GM12892 (cell line): ENCODE data around the gene PPP4R2. TPM values are rescaled to one million over a fixed set of nuclear protein-coding genes. Genes with fewer than 3 reads are reported as not detected.

Experiments
- DNase-seq: peaks from one replicate; pipeline ENCODE4 v3.0.0; 2011; ENCODE audit not compliant: insufficient read length
- FAIRE-seq: peaks from 2 replicates; lab custom pipeline; 2011; peaks lifted over from hg19 to GRCh38; lab: Jason Lieb, UNC
- POLR2A ChIP-seq: IDR thresholded peaks from 2 replicates; pipeline ENCODE4 v1.6.1; 2011; ENCODE audit warnings: low read depth, low read length, control low read depth
- POLR2AphosphoS5 ChIP-seq: IDR thresholded peaks from 2 replicates; pipeline ENCODE4 v1.6.1; 2011; ENCODE audit warnings: low read depth, low read length, control low read depth
- TAF1 ChIP-seq: IDR thresholded peaks from 2 replicates; pipeline ENCODE4 v1.6.1; 2011; ENCODE audit warnings: low read depth, mild to moderate bottlenecking, control low read depth, low read length, borderline replicate concordance
- polyA plus RNA-seq: library from polyadenylated mRNA; unstranded; fragments of >200 nt; gene quantifications from one replicate; pipeline ENCODE4 v1.2.1, GENCODE V29; 2012; ENCODE audit warnings: missing spikeins, inconsistent platforms; ENCODE audit not compliant: missing spikeins

Gene PPP4R2
- polyA plus RNA-seq, result 38.4 TPM

DNA sequence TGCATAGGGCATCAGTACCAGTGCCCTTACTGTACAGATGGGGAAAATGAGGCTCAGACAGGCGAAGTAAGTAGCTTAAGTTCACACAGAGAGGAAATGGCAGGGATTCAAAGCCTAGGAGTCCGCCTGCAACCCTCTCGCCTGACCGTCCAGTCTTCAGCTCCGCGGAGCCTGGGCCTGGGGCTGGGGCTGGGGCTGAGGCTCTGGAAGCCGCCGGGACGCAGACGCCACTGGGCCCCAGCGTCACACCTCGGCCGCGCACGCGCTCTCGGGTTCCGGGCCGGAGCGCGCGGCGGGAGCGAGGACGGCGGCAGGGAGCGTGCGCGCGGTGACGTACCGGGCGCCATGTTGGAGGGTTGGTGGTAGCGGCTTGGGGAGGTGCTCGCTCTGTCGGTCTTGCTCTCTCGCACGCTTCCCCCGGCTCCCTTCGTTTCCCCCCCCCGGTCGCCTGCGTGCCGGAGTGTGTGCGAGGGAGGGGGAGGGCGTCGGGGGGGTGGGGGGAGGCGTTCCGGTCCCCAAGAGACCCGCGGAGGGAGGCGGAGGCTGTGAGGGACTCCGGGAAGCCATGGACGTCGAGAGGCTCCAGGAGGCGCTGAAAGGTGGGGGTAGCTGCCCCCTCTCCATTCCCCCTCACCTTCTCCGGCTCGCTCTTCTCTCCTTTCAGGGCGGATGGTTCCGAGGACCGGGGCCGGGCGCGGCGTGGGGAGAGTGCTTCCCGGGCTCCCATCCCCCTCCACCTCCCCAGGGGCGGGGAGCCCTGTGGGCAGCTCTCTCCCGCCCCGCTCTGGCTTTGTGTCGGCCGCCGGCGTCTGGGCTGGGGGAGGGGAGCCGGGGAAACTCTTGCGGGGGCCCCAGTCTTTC lies at the start of gene PPP4R2:
Gene PPP4R2 (plus strand): TSS at position 339 of the 861 bp plus-strand sequence. CDS start 227 bp downstream, at position 566.
- FAIRE-seq (peak; percentile 96), DNase-seq (peak; percentile 76)
- TF ChIP-seq TAF1 (0 out of 2 replicates have a peak, but pooled peaks have one; percentile 11), POLR2A (peak; percentile 94), POLR2AphosphoS5 (peak; percentile 92)

DNA sequence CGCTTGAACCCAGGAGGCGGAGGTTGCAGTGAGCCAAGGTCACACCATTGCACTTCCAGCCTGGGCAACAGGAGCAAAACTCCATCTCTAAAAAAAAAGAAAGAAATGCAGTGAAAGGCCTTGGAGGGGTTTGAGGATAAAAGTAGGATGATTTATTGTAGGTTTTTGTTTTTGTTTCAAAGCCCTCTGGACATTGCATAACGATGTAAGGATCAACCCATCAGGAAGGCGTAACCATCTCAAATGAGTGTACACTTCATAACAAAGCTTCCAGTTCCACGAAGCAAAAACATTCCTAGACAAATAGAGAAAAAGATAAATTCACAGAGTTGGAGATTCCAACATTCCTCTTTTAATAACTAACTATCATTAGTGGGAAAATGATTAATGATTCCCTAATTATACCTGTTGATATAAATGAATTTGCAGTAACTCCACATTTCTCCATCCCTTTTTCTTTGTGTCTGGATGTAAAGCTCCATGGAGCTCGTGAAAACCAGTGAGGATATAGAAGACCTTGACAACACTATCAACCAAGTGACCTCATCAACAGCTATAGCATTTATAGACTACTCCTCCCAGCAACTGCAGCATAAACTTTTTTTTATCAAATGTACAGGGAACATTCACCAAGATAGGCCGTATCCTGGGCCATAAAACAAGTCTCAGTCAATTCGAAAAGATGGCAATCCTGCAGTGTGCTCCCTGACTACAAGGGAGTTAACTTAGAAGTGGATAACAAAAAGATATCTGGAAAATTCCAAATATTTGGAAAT lies 48.7 kb upstream of the PPP4R2 start:
- TF ChIP-seq TAF1, result no peak
- no peak for TF ChIP-seq POLR2A
- no peak for TF ChIP-seq POLR2AphosphoS5
- FAIRE-seq (no peak), DNase-seq (no peak)

DNA sequence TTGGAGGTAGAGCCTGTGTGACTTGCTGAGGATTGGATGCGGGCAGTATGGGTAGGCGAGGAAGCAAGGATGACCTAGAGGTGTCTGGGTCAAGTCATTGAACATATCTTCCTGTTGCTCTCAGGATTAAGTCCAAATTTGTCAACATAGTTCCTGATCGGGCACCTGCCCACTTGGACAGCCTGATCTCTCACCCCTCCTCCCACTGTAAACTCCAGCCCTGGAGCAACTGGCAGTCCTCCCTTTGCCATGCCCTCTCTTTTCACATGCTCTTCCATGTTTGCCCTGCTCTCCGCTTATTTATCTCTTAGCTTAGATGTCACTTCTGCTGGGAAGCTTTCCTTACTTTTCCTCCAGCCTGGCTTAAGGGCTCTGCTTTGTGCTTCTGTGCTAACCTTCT lies 47.6 kb upstream of the PPP4R2 start:
- TF ChIP-seq POLR2A, result no peak
- TF ChIP-seq POLR2AphosphoS5, result no peak
- TF ChIP-seq TAF1, result no peak
- DNase-seq (no peak), FAIRE-seq (no peak)

DNA sequence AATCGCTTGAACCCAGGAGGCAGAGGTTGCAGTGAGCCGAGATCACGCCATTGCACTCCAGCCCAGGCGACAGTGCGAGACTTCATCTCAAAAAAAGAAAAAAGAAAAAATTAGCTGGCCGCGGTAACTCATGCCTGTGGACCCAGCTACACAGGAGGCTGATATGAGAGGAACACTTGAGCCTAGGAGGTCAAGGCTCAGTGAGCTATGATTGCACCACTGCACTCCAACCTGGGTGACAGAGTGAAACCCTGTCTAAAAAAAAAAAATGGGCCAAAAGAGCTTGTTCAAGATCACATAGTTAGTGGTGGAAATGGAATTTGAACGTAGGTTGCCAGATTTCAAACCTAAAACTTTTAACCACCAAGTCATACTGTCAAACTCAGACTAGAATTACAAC lies 46.2 kb upstream of the PPP4R2 start:
- no peak for TF ChIP-seq POLR2A
- TF ChIP-seq POLR2AphosphoS5, result no peak
- no peak for TF ChIP-seq TAF1
- DNase-seq (no peak), FAIRE-seq (no peak)

DNA sequence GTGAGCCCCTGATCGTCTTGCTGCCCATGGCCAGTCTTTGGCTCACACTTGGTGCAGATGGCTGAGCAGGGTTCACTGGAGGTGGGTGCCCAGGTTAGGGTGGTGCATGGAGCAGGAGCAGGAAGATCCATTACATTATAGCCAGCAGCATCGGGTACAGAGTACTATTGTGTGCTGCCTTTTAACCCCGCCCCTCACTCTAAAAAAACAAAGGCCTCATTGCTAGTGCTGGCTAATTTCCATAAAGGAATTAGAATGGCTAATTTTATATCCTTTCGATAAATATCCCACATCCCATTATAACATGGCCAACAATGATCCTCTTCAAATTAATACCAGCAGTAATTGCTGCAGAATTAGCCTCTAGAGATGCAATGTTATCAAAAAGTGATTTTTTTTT lies 45.8 kb upstream of the PPP4R2 start:
- TF ChIP-seq POLR2AphosphoS5 (no peak), TAF1 (no peak), POLR2A (no peak)
- DNase-seq (no peak), FAIRE-seq (no peak)

- FAIRE-seq (no peak), DNase-seq (no peak)
- TF ChIP-seq POLR2AphosphoS5 (no peak), TAF1 (no peak), POLR2A (no peak)
Measured at GRCh38 chr3:72951259-72951722, 45.3 kb upstream of the PPP4R2 start.

- TF ChIP-seq POLR2A, result no peak
- FAIRE-seq (no peak), DNase-seq (no peak)
Measured at GRCh38 chr3:72953325-72953956, 43.2 kb upstream of the PPP4R2 start.

GRCh38 chr3:72957297-72957696 lies 39.3 kb upstream of the PPP4R2 start:
- no peak for DNase-seq
- TF ChIP-seq POLR2A (no peak), POLR2AphosphoS5 (no peak)
- FAIRE-seq, result no peak

- TF ChIP-seq TAF1, result no peak
- TF ChIP-seq POLR2AphosphoS5, result no peak
- no peak for TF ChIP-seq POLR2A
- FAIRE-seq, result no peak
- DNase-seq, result no peak
Measured at GRCh38 chr3:72959336-72959735, 37.3 kb upstream of the PPP4R2 start.

DNA sequence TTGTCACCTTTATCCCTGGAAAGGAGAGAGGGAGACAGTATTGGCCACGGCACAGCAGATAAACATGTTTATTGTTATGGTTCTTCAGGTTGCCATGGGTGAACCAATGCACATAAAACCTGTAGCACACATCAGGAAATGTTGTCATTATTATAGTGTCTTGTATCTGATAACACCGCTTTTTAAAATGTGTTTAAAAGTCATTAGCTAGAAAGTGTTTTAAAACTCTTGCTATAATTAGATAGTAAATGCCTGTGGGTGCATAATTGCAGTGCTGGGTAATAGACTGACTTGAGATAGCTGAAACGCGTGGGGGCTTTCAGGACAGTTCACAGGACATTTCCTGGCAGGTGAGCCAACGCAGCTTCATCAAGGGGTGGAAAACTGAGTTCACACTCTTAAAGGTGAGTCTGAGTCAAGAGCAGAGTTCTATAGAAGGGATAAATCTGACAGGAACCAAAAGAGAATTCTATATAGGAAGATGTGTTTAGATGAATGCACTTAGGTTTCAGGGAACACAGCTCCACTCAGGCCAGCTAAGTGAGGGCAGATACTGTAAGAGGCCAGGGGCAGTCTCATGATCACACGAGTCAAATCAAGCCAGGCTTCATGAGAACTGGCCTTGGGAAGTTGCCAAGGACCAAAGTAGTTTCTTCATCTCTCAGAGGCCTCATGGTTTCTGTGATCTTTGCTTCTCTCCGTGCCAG lies 35.6 kb upstream of the PPP4R2 start:
- DNase-seq, result no peak

DNA sequence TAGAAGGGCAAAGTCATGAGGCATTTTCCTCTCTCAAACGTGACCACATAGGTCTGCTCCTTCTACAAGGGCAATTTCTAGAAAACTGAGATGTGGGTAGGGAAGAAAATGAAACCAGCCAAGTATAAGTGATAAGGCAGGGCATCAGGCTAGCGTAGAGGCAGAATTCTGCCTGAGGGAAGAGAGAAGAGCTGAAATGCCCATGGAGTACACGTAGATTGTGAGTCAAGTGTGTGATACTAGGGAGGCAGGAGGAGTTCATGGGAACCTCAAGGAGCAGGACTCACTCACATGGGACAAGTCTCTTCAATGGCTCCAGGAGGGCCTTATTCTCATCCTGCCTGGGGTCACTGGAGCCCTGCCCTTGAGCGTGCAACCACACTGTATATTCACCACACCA lies 34.9 kb upstream of the PPP4R2 start:
- TF ChIP-seq POLR2AphosphoS5, result no peak
- no peak for TF ChIP-seq TAF1
- FAIRE-seq, result no peak
- DNase-seq, result no peak

More for the DNA sequence above, 35.6 kb upstream of the PPP4R2 start:
- no peak for FAIRE-seq
- no peak for TF ChIP-seq POLR2A
- no peak for TF ChIP-seq POLR2AphosphoS5
- no peak for TF ChIP-seq TAF1

- FAIRE-seq (no peak), DNase-seq (no peak)
- TF ChIP-seq POLR2AphosphoS5 (no peak), POLR2A (no peak), TAF1 (no peak)
Measured at GRCh38 chr3:72962317-72962716, 34.3 kb upstream of the PPP4R2 start.
